NCI-H1092 treated with DMSO at 0.1 percent for 48 hours (cell line): ENCODE measurements around the gene CCR7.

Experiments
- DNase-seq: peaks from one replicate; lab custom pipeline; 2025; lab: John Stamatoyannopoulos, UW

Gene CCR7

GRCh38 chr17:40515491-40516041, 49.7 kb downstream of the CCR7 start:
- no peak for DNase-seq

- no peak for DNase-seq
Observed at GRCh38 chr17:40515011-40515410, 50.3 kb downstream of the CCR7 start.

- no peak for DNase-seq
Observed at GRCh38 chr17:40514013-40514875, 51.0 kb downstream of the CCR7 start.

GRCh38 chr17:40511667-40512220, 53.5 kb downstream of the CCR7 start:
- DNase-seq, result no peak

GRCh38 chr17:40511136-40511535, 54.1 kb downstream of the CCR7 start:
- no peak for DNase-seq

- no peak for DNase-seq
Observed at GRCh38 chr17:40510328-40510648, 55.0 kb downstream of the CCR7 start.

GRCh38 chr17:40509626-40510327, 55.5 kb downstream of the CCR7 start:
- no peak for DNase-seq

- DNase-seq, result no peak
Observed at GRCh38 chr17:40506786-40507185, 58.5 kb downstream of the CCR7 start.
